Mucosa of descending colon (tissue), 3 donors: ENCODE measurements around the gene U2AF2. TPM values are rescaled to one million over a fixed set of nuclear protein-coding genes. Genes with fewer than 3 reads are reported as not detected.

Experiments
- ATAC-seq: fragments of 200-7000 bp; cut with Tn5 transposase; one replicate; pipeline ENCODE4 v1.9.1; 2020; ENCODE audit warnings: mild to moderate bottlenecking, moderate library complexity
- DNase-seq, 3 donors: peaks; one replicate each; pipeline ENCODE4 v3.0.0-alpha.2; 2020
- H3K36me3 ChIP-seq: fragments of 200-600 bp; one replicate; pipeline ENCODE4 v1.8.0; 2021; ENCODE audit warnings: low read depth, mild to moderate bottlenecking
- H3K4me1 ChIP-seq: fragments of 200-600 bp; one replicate; pipeline ENCODE4 v1.8.0; 2021; ENCODE audit warnings: low read depth, mild to moderate bottlenecking
- H3K4me3 ChIP-seq: fragments of 200-600 bp; one replicate; pipeline ENCODE4 v1.8.0; 2021; ENCODE audit warnings: mild to moderate bottlenecking
- H3K9me3 ChIP-seq: fragments of 200-600 bp; one replicate; pipeline ENCODE4 v1.8.0; 2021; ENCODE audit warnings: mild to moderate bottlenecking
- intact Hi-C, 2 donors: fragments of 100-400 bp; cut with DNase I in 1 of 2; cut with micrococcal nuclease in 1 of 2; formaldehyde crosslinking; loops; one replicate each; pipeline versions ENCODE4 v1.11.0 to v1.11.1; 2022; cut with DNase I, micrococcal nuclease
- total RNA-seq, 3 donors: library from RNA; stranded (reverse); fragmentation: NEBNext Ultra II Directional in 2 of 3; extraction: Animal tissue kit (Norgen Biotek cat#: 25700) in 2 of 3; gene quantifications; one replicate each; pipeline versions ENCODE4 v1.2.1 to v1.2.4, GENCODE V29; 2021 to 2023
- TF ChIP-seq, protein P1 (sequence below): fragments of 200-600 bp; IDR thresholded peaks from one replicate; pipeline ENCODE4 v1.8.0; 2022; ENCODE audit warnings: antibody characterized with exemption, mild to moderate bottlenecking
- donor health status: DM: no; HTN: no; CAD: no; lungs with moderate emphysema.
- donor health status: DM: no; HTN: no; CAD: no.
- donor health status: DM: no; HTN: yes; CAD: no.

The U2AF2 gene
- total RNA-seq, 3 donors from 2014 or later: 162 to 194 (median 163) TPM

DNA sequence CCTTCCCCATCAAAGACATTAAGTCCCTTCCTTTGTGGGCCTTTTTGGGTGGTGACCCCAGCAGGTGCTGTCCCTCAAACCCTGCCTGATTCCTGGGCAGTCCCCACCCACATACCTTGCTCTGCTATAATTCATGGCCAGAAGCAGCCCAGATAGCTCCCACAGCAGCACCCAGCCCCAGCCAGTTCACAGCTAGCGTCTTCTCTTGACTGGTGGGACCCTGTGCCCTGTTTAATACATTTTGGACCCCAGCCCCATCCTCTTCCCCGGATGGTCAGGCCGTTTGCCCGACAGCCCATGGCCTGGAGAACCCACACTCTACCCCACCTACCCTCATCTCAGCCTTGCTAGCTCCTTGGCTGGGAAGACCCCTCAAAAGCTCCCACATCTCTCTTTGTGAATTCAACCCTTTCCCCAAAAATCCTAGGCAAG is 4.7 kb upstream of the U2AF2 start:
- intact Hi-C loops: no loop called here
- TF ChIP-seq, protein P1, sequence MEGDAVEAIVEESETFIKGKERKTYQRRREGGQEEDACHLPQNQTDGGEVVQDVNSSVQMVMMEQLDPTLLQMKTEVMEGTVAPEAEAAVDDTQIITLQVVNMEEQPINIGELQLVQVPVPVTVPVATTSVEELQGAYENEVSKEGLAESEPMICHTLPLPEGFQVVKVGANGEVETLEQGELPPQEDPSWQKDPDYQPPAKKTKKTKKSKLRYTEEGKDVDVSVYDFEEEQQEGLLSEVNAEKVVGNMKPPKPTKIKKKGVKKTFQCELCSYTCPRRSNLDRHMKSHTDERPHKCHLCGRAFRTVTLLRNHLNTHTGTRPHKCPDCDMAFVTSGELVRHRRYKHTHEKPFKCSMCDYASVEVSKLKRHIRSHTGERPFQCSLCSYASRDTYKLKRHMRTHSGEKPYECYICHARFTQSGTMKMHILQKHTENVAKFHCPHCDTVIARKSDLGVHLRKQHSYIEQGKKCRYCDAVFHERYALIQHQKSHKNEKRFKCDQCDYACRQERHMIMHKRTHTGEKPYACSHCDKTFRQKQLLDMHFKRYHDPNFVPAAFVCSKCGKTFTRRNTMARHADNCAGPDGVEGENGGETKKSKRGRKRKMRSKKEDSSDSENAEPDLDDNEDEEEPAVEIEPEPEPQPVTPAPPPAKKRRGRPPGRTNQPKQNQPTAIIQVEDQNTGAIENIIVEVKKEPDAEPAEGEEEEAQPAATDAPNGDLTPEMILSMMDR: no peak
- H3K9me3 ChIP-seq: no peaks in the 10 kb centered on the region
- ATAC-seq (no peak), DNase-seq (no peak)
- H3K36me3 ChIP-seq: no peaks in the 10 kb centered on the region
- H3K4me1 ChIP-seq: peaks cover 11% of the 10 kb centered on the region
- no peak overlapping the region for H3K4me3 ChIP-seq

DNA sequence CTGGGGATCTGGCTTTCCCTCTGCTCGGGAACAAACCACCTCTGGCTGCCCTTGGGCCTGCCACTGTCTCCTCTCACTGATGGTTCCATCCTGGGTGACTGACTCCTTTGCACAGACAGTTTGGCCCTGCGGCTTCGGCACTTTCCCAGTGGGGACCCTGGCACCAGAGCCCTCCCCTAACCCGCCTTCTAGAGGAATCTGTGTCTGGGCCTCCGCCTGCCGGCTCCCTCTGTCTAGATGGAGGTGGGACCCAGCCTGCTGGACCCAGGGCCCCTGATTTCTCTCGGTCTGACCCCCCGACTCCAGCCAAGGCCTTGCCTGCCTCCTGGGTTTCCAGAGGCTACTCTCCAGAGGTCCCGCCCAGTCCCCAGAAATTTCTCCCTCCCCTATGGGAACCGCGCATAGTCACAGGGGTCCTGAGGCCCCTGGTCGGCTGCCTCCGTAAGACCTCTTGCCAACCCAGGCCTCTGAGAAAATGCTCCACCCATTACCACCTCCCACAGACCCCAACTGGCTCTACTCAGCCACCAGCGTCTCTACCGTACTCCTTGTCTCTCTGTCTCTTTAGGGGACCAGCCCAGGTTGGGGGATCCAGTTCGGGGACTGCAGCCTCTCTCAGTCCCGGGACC is 4.1 kb upstream of the U2AF2 start:
- Histone ChIP-seq H3K4me1 (peaks cover 12% of the 10 kb centered on the region), H3K36me3 (no peaks in the 10 kb centered on the region), H3K4me3 (no peak overlapping the region), H3K9me3 (no peaks in the 10 kb centered on the region)
- DNase-seq: no peak
- TF ChIP-seq, protein P1: no peak
- no peak for ATAC-seq
- intact Hi-C loops: no loop called here

DNA sequence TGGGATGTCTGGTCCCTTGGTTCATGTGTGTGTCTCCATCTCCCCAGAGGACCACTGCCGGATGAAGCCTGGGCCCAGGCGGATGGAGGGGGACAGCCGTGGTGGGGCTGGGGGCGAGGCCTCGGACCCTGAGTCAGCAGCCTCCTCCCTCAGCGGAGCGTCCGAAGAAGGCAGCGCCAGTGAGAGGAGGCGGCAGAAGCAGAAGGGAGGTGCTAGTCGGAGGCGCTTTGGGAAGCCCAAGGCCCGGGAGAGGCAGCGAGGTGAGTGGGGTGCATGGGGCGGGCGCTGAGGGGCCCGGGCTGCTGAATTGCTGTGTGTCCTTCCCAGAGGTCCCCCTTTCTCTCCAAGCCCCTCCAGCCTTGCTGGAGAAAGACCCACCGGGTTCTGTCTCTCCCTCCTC is 3.6 kb upstream of the U2AF2 start:
- no peaks in the 10 kb centered on the region for H3K36me3 ChIP-seq
- H3K9me3 ChIP-seq: no peaks in the 10 kb centered on the region
- no peak for ATAC-seq
- no peak for DNase-seq
- no peak overlapping the region for H3K4me3 ChIP-seq
- H3K4me1 ChIP-seq: peaks cover 17% of the 10 kb centered on the region
- TF ChIP-seq, protein P1: no peak
- intact Hi-C loops: no loop called here

DNA sequence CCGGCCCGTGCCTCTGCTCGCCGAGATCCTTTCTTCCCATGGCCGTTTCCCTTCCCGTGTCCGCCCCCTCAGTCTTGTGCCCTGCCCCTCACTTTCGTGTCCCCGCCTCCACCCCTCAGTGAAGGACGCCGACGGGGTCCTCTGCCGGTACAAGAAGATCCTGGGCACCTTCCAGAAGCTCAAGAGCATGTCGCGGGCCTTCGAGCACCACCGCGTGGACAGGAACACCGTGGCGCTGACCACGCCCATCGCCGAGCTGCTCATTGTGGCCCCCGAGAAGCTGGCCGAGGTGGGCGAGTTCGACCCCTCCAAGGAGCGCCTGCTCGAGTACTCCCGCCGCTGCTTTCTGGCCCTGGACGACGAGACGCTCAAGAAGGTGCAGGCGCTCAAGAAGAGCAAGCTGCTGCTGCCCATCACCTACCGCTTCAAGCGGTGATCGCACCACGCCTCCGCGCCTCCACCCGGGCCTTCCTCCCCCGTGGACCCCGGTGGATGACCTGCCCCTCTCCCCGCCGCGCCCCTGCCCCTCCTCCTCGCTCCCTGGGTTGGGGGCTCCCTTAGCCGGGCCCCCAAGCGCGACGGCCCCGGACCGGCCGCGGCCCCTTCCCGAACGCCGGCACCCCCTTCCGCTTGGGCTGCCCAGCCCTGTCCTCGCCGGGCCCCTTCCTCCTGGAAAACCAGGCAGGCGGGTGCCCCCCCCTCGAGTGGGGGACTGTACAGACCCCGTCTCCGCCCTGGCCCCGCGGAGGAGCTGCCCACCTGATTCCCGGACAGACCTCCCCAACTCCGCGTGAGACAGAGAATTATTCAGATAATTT is 2.3 kb upstream of the U2AF2 start:
- TF ChIP-seq, protein P1: no peak

DNA sequence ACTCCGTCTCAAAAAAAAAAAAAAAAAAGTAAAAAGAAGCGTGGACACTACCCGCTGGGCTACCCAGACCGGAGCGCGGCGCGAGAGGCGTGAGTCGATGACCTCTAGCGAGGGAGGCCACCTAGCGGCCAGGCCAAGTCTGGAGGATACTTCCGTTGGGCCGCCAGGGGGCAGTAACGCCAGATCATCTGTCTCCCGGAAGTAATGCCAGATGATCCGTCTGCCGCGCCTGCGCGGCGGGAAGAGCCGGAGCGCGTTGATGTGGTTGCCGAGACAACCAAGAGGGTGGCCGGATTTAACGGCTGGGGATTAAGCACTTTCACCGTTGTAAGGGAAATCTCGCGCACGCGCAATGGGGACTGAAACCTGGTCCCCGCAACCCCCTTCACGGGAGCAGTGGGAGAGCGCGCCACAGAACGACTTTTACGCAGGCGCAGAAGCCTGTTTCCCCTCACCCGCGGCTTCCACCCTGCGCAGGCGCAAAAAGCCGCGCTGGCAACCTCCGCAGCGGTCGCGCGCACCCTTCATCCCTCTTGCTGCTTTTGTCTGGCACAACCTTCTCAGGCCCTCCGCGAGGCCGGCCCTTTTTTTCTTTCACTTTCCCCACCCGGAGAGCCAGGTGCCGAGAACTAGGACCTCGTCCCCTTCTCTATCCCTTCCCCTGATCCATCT is 1.0 kb upstream of the U2AF2 start:
- intact Hi-C loops: no loop called here
- peak overlapping the region; percentile 81 for H3K4me3 ChIP-seq
- no peaks in the 10 kb centered on the region for H3K9me3 ChIP-seq
- DNase-seq (peak; percentile 97 to 99 (median 98)), ATAC-seq (peak; percentile 76)
- no peaks in the 10 kb centered on the region for H3K36me3 ChIP-seq
- TF ChIP-seq, protein P1: peak; percentile 95
- peaks cover 33% of the 10 kb centered on the region for H3K4me1 ChIP-seq

More for the DNA sequence above, 2.3 kb upstream of the U2AF2 start:
- Histone ChIP-seq H3K36me3 (no peaks in the 10 kb centered on the region), H3K4me1 (peaks cover 26% of the 10 kb centered on the region), H3K9me3 (no peaks in the 10 kb centered on the region), H3K4me3 (no peak overlapping the region)
- intact Hi-C loops: no loop called here
- no peak for ATAC-seq
- DNase-seq: peak; percentile 38 to 79 (median 65)
